ENCODE measurements around the gene TNFRSF18. TPM values are rescaled to one million over a fixed set of nuclear protein-coding genes. Genes with fewer than 3 reads are reported as not detected.

The TNFRSF18 gene
- polyA plus RNA-seq, 1 experiment: 0.40 TPM

GRCh38 chr1:1233567-1233892 lies 27.1 kb upstream of the TNFRSF18 start:
- TF ChIP-seq CTCF (IDR thresholded peaks at IDR 0.05; ENCODE audit: insufficient read depth, low read depth, low read length): no peak
- CTCF ChIA-PET: interaction anchor here (0.5 to 1.3 kb wide), 2 partner anchors 39 to 111 kb away, joined by 3 to 4 read pairs; no protein-coding TSS in a partner anchor
- POLR2A ChIA-PET: no interaction called here
- Histone ChIP-seq H3K36me3 (ENCODE audit: control insufficient read depth, insufficient read depth, low read length) (peaks cover 7% of the 10 kb centered on the region), H3K4me3 (ENCODE audit: low read depth, low read length) (no peak overlapping the region), H3K27me3 (ENCODE audit: control insufficient read depth, insufficient read depth, low read length) (no peaks in the 10 kb centered on the region)
- DNase-seq (ENCODE audit: low read depth): no peak

- peaks cover 12% of the 10 kb centered on the region for H3K36me3 ChIP-seq (ENCODE audit: control insufficient read depth, insufficient read depth, low read length)
- TF ChIP-seq CTCF (IDR thresholded peaks at IDR 0.05; ENCODE audit: insufficient read depth, low read depth, low read length): no peak
- ChIA-PET CTCF (no interaction called here), POLR2A (no interaction called here)
- H3K27me3 ChIP-seq (ENCODE audit: control insufficient read depth, insufficient read depth, low read length): no peaks in the 10 kb centered on the region
- no peak for DNase-seq (ENCODE audit: low read depth)
- peak overlapping the region; percentile 33; the same call in 1 of the 2 replicates for H3K4me3 ChIP-seq (ENCODE audit: low read depth, low read length)
Measured at GRCh38 chr1:1232796-1233566, 26.6 kb upstream of the TNFRSF18 start.

GRCh38 chr1:1232208-1232795 lies 25.9 kb upstream of the TNFRSF18 start, which contains the start of gene B3GALT6:
B3GALT6 (plus strand) TSS chr1:1232237; CDS start chr1:1232279, 42 bp downstream.
- TF ChIP-seq CTCF (IDR thresholded peaks at IDR 0.05; ENCODE audit: insufficient read depth, low read depth, low read length): no peak
- no peaks in the 10 kb centered on the region for H3K27me3 ChIP-seq (ENCODE audit: control insufficient read depth, insufficient read depth, low read length)
- CTCF ChIA-PET: interaction anchor here (1.4 kb wide), 1 partner anchor 113 kb away, joined by 5 read pairs; no protein-coding TSS in a partner anchor
- peaks cover 19% of the 10 kb centered on the region for H3K36me3 ChIP-seq (ENCODE audit: control insufficient read depth, insufficient read depth, low read length)
- POLR2A ChIA-PET: interaction anchor here (0.6 kb wide), 2 partner anchors 42 to 374 kb away, joined by 4 to 7 read pairs; no protein-coding TSS in a partner anchor
- no peak for DNase-seq (ENCODE audit: low read depth)
- H3K4me3 ChIP-seq (ENCODE audit: low read depth, low read length): peak within 1 kb of the TSS; percentile 86

GRCh38 chr1:1231400-1232207 lies 25.2 kb upstream of the TNFRSF18 start, which contains the start of gene SDF4:
SDF4 (minus strand) TSS chr1:1232001; CDS start chr1:1228772, 3,229 bp downstream.
- CTCF ChIA-PET: interaction anchor here (0.7 to 3.5 kb wide), 5 partner anchors 106 to 218 kb away, joined by 3 to 32 read pairs (median 4); partner anchors contain the start of gene ISG15
- POLR2A ChIA-PET: interaction anchor here (0.6 kb wide), 1 partner anchor 40 kb away, joined by 6 read pairs; no protein-coding TSS in a partner anchor
- TF ChIP-seq CTCF (IDR thresholded peaks at IDR 0.05; ENCODE audit: insufficient read depth, low read depth, low read length): no peak
- peak within 1 kb of the TSS; percentile 86 for H3K4me3 ChIP-seq (ENCODE audit: low read depth, low read length)
- no peaks in the 10 kb centered on the region for H3K27me3 ChIP-seq (ENCODE audit: control insufficient read depth, insufficient read depth, low read length)
- H3K36me3 ChIP-seq (ENCODE audit: control insufficient read depth, insufficient read depth, low read length): peaks cover 22% of the 10 kb centered on the region
- DNase-seq (ENCODE audit: low read depth): peak; percentile 68
